C4-2B (cell line): ENCODE data around the gene ITLN2.

Experiments used
- ZFX ChIP-seq: fragments of 450-650 bp; IDR thresholded peaks from 2 replicates; pipeline ENCODE4 v1.6.1; 2017
- TF ChIP-seq, protein P1 (sequence below): fragments of 450-650 bp; conservative IDR thresholded peaks from 2 replicates; pipeline ENCODE4 v1.5.1; 2017; ENCODE audit warnings: mild to moderate bottlenecking

- TF ChIP-seq, protein P1, sequence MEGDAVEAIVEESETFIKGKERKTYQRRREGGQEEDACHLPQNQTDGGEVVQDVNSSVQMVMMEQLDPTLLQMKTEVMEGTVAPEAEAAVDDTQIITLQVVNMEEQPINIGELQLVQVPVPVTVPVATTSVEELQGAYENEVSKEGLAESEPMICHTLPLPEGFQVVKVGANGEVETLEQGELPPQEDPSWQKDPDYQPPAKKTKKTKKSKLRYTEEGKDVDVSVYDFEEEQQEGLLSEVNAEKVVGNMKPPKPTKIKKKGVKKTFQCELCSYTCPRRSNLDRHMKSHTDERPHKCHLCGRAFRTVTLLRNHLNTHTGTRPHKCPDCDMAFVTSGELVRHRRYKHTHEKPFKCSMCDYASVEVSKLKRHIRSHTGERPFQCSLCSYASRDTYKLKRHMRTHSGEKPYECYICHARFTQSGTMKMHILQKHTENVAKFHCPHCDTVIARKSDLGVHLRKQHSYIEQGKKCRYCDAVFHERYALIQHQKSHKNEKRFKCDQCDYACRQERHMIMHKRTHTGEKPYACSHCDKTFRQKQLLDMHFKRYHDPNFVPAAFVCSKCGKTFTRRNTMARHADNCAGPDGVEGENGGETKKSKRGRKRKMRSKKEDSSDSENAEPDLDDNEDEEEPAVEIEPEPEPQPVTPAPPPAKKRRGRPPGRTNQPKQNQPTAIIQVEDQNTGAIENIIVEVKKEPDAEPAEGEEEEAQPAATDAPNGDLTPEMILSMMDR = no peak
- no peak for TF ChIP-seq ZFX
Measured at GRCh38 chr1:160953030-160953429, 1.6 kb downstream of the ITLN2 start.
